Limb (tissue), 2 donors: ENCODE measurements around the gene RSPO3.
"Not testable (repeated sequence)": the region's sequence is repeated elsewhere in the genome, so short reads cannot be mapped to it uniquely, and the experiment has no call there.

ENCODE experiments used
- DNase-seq, 2 donors: peaks; one replicate each; pipeline ENCODE4 v3.0.0-alpha.2; 2016; ENCODE audit errors: extremely low spot score in 2 of 2

Gene RSPO3

GRCh38 chr6:127202676-127203075, 84.2 kb downstream of the RSPO3 start:
- DNase-seq: no peak

GRCh38 chr6:127204281-127204680, 85.8 kb downstream of the RSPO3 start:
- no peak for DNase-seq

- DNase-seq: no peak
Measured at GRCh38 chr6:127205036-127205435, 86.6 kb downstream of the RSPO3 start.

GRCh38 chr6:127206531-127207095, 88.1 kb downstream of the RSPO3 start:
- no peak for DNase-seq

- no peak for DNase-seq
Measured at GRCh38 chr6:127207591-127208120, 89.2 kb downstream of the RSPO3 start.

- DNase-seq: no peak
Measured at GRCh38 chr6:127210725-127211124, 92.3 kb downstream of the RSPO3 start.

GRCh38 chr6:127212376-127212775, 93.9 kb downstream of the RSPO3 start:
- DNase-seq: no peak

GRCh38 chr6:127214032-127214431, 95.6 kb downstream of the RSPO3 start:
- DNase-seq: not testable (repeated sequence)

GRCh38 chr6:127214531-127214930, 96.1 kb downstream of the RSPO3 start:
- not testable (repeated sequence) for DNase-seq

- no peak for DNase-seq
Measured at GRCh38 chr6:127215931-127216330, 97.5 kb downstream of the RSPO3 start.

- no peak for DNase-seq
Measured at GRCh38 chr6:127216810-127217789, 98.6 kb downstream of the RSPO3 start.

GRCh38 chr6:127219869-127220268, 101.4 kb downstream of the RSPO3 start:
- DNase-seq: no peak

- DNase-seq: no peak
Measured at GRCh38 chr6:127221201-127221600, 102.7 kb downstream of the RSPO3 start.

- no peak for DNase-seq
Measured at GRCh38 chr6:127222418-127222817, 103.9 kb downstream of the RSPO3 start.

- DNase-seq: no peak
Measured at GRCh38 chr6:127225497-127225896, 107.0 kb downstream of the RSPO3 start.

- not testable (repeated sequence) for DNase-seq
Measured at GRCh38 chr6:127233819-127234218, 115.3 kb downstream of the RSPO3 start.

- no peak for DNase-seq
Measured at GRCh38 chr6:127243501-127243900, 125.0 kb downstream of the RSPO3 start.
